GM12878 (cell line): ENCODE measurements around the gene MAN2A2.

Experiments
- KDM1A ChIP-seq: fragments of 200-600 bp; sonication (generic); IDR thresholded peaks from 2 replicates; pipeline ENCODE4 v1.6.1; 2016; ENCODE audit warnings: borderline replicate concordance
- NR2F1 ChIP-seq: fragments of 450-650 bp; conservative IDR thresholded peaks from 2 replicates; pipeline ENCODE4 v1.6.1; 2017; ENCODE audit warnings: mild to moderate bottlenecking
- ZBTB40 ChIP-seq: fragments of 450-650 bp; IDR thresholded peaks from 2 replicates; pipeline ENCODE4 v1.6.1; 2016; ENCODE audit warnings: mild to moderate bottlenecking, moderate library complexity, borderline replicate concordance

- TF ChIP-seq ZBTB40 = no peak
- no peak for TF ChIP-seq NR2F1
- TF ChIP-seq KDM1A = no peak
Measured at GRCh38 chr15:90872486-90873184, 30.5 kb upstream of the MAN2A2 start.
